Osteoblast (primary cell): ENCODE data around the gene PI4K2B. TPM values are rescaled to one million over a fixed set of nuclear protein-coding genes. Genes with fewer than 3 reads are reported as not detected.
A peak's percentile ranks its signal among the peaks of the same experiment; 100 is the strongest.

Experiments
- DNase-seq: peaks from one replicate; pipeline ENCODE4 v3.0.0; 2011; ENCODE audit warnings: low spot score, mixed read lengths; ENCODE audit not compliant: insufficient read length; ENCODE audit errors: missing footprints
- H2AFZ ChIP-seq: 2 replicates; pipeline ENCODE4 v1.6.0; 2011; ENCODE audit warnings: mild to moderate bottlenecking, low read length
- H3K27ac ChIP-seq: 2 replicates; pipeline ENCODE4 v1.5.1; 2011; ENCODE audit warnings: mild to moderate bottlenecking, low read depth, low read length, moderate library complexity
- H3K27me3 ChIP-seq: 2 replicates; pipeline ENCODE4 v1.6.0; 2012; ENCODE audit warnings: mild to moderate bottlenecking, control low read depth, inconsistent platforms, low read length, moderate library complexity; ENCODE audit not compliant: insufficient read depth
- H3K36me3 ChIP-seq: 2 replicates; pipeline ENCODE4 v1.5.1; 2011; ENCODE audit warnings: mild to moderate bottlenecking, low read length, control low read depth, moderate library complexity; ENCODE audit not compliant: insufficient read depth
- H3K4me1 ChIP-seq: 2 replicates; pipeline ENCODE4 v1.5.1; 2011; ENCODE audit warnings: mild to moderate bottlenecking, low read length, control low read depth, moderate library complexity; ENCODE audit not compliant: insufficient read depth
- H3K4me2 ChIP-seq: 2 replicates; pipeline ENCODE4 v1.6.0; 2011; ENCODE audit warnings: mild to moderate bottlenecking, low read length; ENCODE audit not compliant: insufficient read depth
- H3K4me3 ChIP-seq: fragments of 200-600 bp; sonication (generic); 3 replicates; pipeline ENCODE4 v1.5.1; 2012; ENCODE audit warnings: mild to moderate bottlenecking, low read length, inconsistent platforms; ENCODE audit not compliant: insufficient read depth
- H3K79me2 ChIP-seq: 2 replicates; pipeline ENCODE4 v1.6.0; 2012; ENCODE audit warnings: mild to moderate bottlenecking, low read length, control low read depth, inconsistent platforms; ENCODE audit not compliant: insufficient read depth
- H3K9me3 ChIP-seq: 2 replicates; pipeline ENCODE4 v1.5.1; 2011; ENCODE audit warnings: low read depth, low read length, control low read depth
- H4K20me1 ChIP-seq: 2 replicates; pipeline ENCODE4 v1.6.0; 2012; ENCODE audit warnings: mild to moderate bottlenecking, low read length, control low read depth; ENCODE audit not compliant: insufficient read depth
- total RNA-seq: library from RNA; depleted of rRNA; stranded (reverse); fragments of >200 nt; gene quantifications from 2 replicates; pipeline ENCODE4 v1.2.3, GENCODE V29; 2012
- TF ChIP-seq, protein P1 (sequence below): IDR thresholded peaks from 2 replicates; pipeline ENCODE4 v1.5.1; 2011; ENCODE audit warnings: mild to moderate bottlenecking, low read depth, low read length, moderate library complexity; ENCODE audit errors: extremely low read depth

PI4K2B gene
- total RNA-seq, 1 donor = 20.3 TPM

DNA sequence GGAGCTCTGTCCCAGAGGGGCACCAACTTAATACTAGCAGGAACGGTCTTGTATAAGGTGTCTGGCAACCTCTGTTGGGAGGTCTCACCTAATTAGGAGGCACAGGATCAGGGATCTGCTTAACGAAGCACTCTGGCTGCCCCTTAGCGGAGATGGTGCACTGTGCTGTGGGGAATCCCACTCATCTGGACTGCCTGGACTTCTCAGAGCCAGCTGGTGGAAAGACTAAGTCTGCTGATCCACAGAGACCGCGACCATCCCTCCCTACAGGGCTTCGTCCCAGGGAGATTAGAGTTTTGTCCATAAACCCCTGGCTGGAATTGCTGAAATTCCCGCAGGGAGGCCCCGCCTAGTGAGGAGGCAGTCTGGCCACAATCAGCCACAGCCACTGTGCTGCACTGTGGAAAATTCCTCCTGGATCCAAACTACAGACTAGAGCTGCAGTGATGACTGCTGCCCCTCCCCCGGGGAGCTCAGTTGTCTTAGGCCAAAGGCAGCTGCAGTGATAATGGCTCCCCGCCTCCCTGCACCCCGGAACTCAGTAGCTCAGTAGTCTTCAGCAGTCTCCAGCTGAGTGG lies 56.7 kb downstream of the PI4K2B start:
- no peak for DNase-seq
- Histone ChIP-seq H3K4me2 (no peak overlapping the region), H3K36me3 (no peaks in the 10 kb centered on the region), H3K4me3 (no peak overlapping the region), H4K20me1 (no peaks in the 10 kb centered on the region), H3K27ac (no peak overlapping the region), H3K79me2 (no peaks in the 10 kb centered on the region), H3K27me3 (no peaks in the 10 kb centered on the region), H3K9me3 (no peaks in the 10 kb centered on the region), H3K4me1 (no peaks in the 10 kb centered on the region), H2AFZ (no peak overlapping the region)
- TF ChIP-seq, protein P1, sequence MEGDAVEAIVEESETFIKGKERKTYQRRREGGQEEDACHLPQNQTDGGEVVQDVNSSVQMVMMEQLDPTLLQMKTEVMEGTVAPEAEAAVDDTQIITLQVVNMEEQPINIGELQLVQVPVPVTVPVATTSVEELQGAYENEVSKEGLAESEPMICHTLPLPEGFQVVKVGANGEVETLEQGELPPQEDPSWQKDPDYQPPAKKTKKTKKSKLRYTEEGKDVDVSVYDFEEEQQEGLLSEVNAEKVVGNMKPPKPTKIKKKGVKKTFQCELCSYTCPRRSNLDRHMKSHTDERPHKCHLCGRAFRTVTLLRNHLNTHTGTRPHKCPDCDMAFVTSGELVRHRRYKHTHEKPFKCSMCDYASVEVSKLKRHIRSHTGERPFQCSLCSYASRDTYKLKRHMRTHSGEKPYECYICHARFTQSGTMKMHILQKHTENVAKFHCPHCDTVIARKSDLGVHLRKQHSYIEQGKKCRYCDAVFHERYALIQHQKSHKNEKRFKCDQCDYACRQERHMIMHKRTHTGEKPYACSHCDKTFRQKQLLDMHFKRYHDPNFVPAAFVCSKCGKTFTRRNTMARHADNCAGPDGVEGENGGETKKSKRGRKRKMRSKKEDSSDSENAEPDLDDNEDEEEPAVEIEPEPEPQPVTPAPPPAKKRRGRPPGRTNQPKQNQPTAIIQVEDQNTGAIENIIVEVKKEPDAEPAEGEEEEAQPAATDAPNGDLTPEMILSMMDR = no peak

DNA sequence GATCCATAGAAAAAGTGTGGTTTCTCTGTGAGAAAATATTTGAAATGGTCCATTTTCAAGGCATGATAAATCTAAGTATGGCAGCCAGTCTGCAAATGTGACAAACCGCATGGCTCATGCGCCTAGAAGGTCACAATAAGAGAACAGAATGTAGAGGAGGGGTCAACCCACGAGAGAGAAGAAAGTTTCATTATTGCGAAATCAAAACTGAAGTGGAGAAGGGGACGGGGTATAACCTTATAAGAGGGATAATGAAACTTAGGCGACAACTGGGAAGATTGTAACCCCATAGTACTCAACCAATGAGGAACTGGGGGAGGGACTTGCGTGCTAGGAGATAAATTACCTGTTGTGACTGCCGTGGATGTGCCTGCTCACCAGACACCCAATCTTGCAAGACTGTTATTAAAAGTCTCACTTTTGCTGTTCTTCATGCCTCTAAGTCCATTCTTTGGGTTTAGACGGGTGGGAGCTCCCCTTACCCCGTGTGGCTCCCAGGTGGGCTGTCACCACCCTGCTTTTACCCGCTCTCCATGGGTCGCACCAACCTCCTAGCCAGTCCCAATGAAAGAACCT lies 57.4 kb downstream of the PI4K2B start:
- Histone ChIP-seq H3K27ac (no peak overlapping the region), H3K4me3 (no peak overlapping the region), H3K4me2 (no peak overlapping the region), H3K27me3 (no peaks in the 10 kb centered on the region), H3K36me3 (no peaks in the 10 kb centered on the region), H3K4me1 (no peaks in the 10 kb centered on the region), H4K20me1 (no peaks in the 10 kb centered on the region), H2AFZ (no peak overlapping the region), H3K79me2 (no peaks in the 10 kb centered on the region), H3K9me3 (no peaks in the 10 kb centered on the region)
- no peak for DNase-seq
- TF ChIP-seq, protein P1 = no peak

DNA sequence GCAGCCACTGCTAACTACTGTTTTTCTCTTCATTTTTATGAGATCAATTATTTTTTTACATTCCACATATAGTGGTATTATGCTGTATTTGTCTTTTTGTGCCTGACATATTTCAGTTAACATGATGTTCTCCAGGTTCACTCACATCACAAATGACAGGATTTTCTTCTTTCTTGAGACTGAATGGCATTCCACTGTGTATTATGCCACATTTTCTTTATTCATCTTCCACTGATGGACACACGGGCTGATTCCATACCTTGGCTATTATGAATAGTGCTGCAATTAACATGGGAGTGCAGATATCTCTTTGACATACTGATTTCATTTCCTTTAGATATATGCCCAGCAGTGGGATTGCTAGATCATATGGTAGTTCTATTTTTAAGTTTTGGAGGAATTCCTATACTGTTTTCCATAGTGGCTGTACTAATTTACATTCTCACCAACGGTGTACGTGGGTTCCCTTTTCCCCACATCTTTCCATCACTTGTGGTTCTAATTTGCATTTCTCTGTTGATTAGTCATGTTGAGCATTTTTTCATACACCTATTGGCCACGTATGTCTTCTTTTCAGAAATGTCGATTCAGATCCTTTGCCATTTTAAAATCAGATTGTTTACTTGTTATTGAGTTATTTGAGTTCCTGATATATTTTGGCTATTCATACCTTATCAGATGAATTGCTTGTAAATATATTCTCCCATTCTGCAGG lies 63.9 kb downstream of the PI4K2B start:
- Histone ChIP-seq H4K20me1 (no peaks in the 10 kb centered on the region), H3K36me3 (no peaks in the 10 kb centered on the region), H3K4me3 (no peak overlapping the region), H3K79me2 (no peaks in the 10 kb centered on the region), H3K9me3 (no peaks in the 10 kb centered on the region), H3K27ac (no peak overlapping the region), H3K27me3 (peaks cover 14% of the 10 kb centered on the region), H3K4me1 (no peaks in the 10 kb centered on the region), H3K4me2 (no peak overlapping the region), H2AFZ (no peak overlapping the region)
- DNase-seq = peak; percentile 25
- TF ChIP-seq, protein P1 = no peak

DNA sequence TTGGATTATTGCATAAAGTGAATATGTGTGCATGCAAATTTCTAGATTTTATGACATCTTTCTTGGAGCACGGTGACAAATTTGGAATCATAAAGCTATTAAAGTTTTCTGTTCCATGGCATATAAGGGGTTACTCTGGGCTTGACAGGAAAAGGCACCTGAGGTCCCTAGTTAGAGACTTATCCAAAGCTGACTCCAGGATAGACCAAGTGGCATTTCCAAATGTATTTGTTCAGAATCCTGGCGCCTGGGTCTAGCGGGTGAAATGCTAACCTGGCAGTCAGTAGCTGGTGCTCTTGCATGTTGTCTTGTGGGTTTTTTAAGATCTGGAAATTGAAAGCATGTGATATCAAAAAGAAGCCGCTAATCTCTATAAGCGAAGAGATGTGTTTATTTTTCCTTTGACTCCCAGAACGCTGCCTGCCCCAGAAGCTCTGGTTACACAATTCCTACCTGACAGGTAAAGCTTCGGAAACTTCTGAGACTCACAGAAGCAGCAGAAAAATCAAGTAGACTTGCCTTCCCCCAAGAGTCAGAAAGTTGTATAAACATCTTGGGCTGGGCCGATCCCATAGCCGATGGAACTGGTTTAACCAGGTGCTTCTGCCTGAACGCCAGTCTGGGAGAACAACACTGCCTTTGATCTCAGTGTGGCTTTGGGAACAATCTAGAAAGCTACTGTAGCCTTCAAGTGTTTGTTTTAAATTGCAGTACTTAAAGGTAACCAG lies 65.8 kb downstream of the PI4K2B start:
- TF ChIP-seq, protein P1 = no peak
- Histone ChIP-seq H3K27ac (no peak overlapping the region), H3K9me3 (no peaks in the 10 kb centered on the region), H3K36me3 (no peaks in the 10 kb centered on the region), H3K4me2 (no peak overlapping the region), H3K27me3 (peaks cover 15% of the 10 kb centered on the region), H3K4me3 (no peak overlapping the region), H3K4me1 (no peaks in the 10 kb centered on the region), H2AFZ (no peak overlapping the region), H3K79me2 (no peaks in the 10 kb centered on the region), H4K20me1 (no peaks in the 10 kb centered on the region)
- DNase-seq = no peak
